B cell (primary cell): ENCODE data around the gene PPP3CA. TPM values are rescaled to one million over a fixed set of nuclear protein-coding genes. Genes with fewer than 3 reads are reported as not detected.
"Not testable (repeated sequence)": the region's sequence is repeated elsewhere in the genome, so short reads cannot be mapped to it uniquely, and the experiment has no call there.

Experiments used
- ATAC-seq: fragments of 200-7000 bp; cut with Tn5 transposase; one replicate; pipeline ENCODE4 v1.10.0; 2021; ENCODE audit warnings: low read depth, mild to moderate bottlenecking, moderate number of reproducible peaks, moderate library complexity
- CTCF ChIA-PET: fragments of 350-600 bp; sonication (Branson Sonifier 250); formaldehyde crosslinking; loops from one replicate; lab custom pipeline; 2021; ENCODE audit warnings: antibody characterized with exemption, inconsistent platforms; lab: Charles Lee
- POLR2A ChIA-PET: fragments of 350-600 bp; sonication (Branson Sonifier 250); formaldehyde crosslinking; loops from one replicate; lab custom pipeline; 2021; ENCODE audit warnings: antibody characterized with exemption; lab: Charles Lee
- DNase-seq: peaks from one replicate; pipeline ENCODE4 v3.0.0; 2013
- H2AFZ ChIP-seq: 2 replicates; pipeline ENCODE4 v1.6.1; 2012; ENCODE audit warnings: mild to moderate bottlenecking, low read depth, low read length; ENCODE audit not compliant: insufficient read depth, poor library complexity, severe bottlenecking
- H3K27ac ChIP-seq, 2 donors: 1 replicate in 1 of 2; 2 replicates in 1 of 2; pipeline ENCODE4 v1.5.1; 2012 to 2013; ENCODE audit warnings: low read length in 2 of 2, mild to moderate bottlenecking in 2 of 2, moderate library complexity in 1 of 2
- H3K27me3 ChIP-seq, 4 experiments: fragments of 200-600 bp in 1 of 4; sonication (generic) in 1 of 4; replicated peaks in 1 of 4; 1 replicate in 2 of 4; 2 replicates in 2 of 4; pipeline versions ENCODE4 v1.6.1 to v1.7.0; 2013 to 2016; ENCODE audit warnings: low read length in 3 of 4, mild to moderate bottlenecking in 2 of 4, mixed read lengths in 1 of 4, moderate library complexity in 1 of 4; ENCODE audit not compliant: insufficient read depth in 4 of 4, control insufficient read depth in 3 of 4; ENCODE audit errors: control extremely low read depth in 1 of 4
- H3K36me3 ChIP-seq, 2 experiments: replicated peaks in 1 of 2; 1 replicate in 1 of 2; 2 replicates in 1 of 2; pipeline versions ENCODE4 v1.6.1 to v1.7.1; 2013; ENCODE audit warnings: low read length in 1 of 2; ENCODE audit not compliant: insufficient read depth in 2 of 2, control insufficient read depth in 1 of 2; ENCODE audit errors: control extremely low read depth in 1 of 2, extremely low read depth in 1 of 2
- H3K4me1 ChIP-seq, 2 donors: fragments of 200-600 bp in 1 of 2; sonication (generic) in 1 of 2; 1 replicate in 1 of 2; 2 replicates in 1 of 2; pipeline versions ENCODE4 v1.5.1 to v1.6.1; 2013 to 2017; ENCODE audit warnings: low read length in 2 of 2; ENCODE audit not compliant: control insufficient read depth in 2 of 2, insufficient read depth in 2 of 2
- H3K4me2 ChIP-seq: replicated peaks from 2 replicates; pipeline ENCODE3; 2012; ENCODE audit warnings: mild to moderate bottlenecking, low read depth, low read length; ENCODE audit not compliant: poor library complexity, severe bottlenecking
- H3K4me3 ChIP-seq, 5 experiments: fragments of 200-600 bp in 1 of 5; sonication (generic) in 1 of 5; 1 replicate in 3 of 5; 2 replicates in 2 of 5; pipeline versions ENCODE4 v1.5.1 to v1.7.0; 2011 to 2016; ENCODE audit warnings: low read length in 4 of 5, mild to moderate bottlenecking in 4 of 5, low read depth in 2 of 5, control low read depth in 1 of 5, moderate library complexity in 1 of 5; ENCODE audit not compliant: insufficient read depth in 1 of 5; ENCODE audit errors: control extremely low read depth in 1 of 5, extremely low read depth in 1 of 5
- H3K79me2 ChIP-seq: fragments of 200-600 bp; sonication (generic); one replicate; pipeline ENCODE4 v1.6.0; 2016; ENCODE audit warnings: low read length; ENCODE audit not compliant: control insufficient read depth, insufficient read depth
- H3K9ac ChIP-seq: fragments of 200-600 bp; sonication (generic); 2 replicates; pipeline ENCODE4 v1.6.1; 2017; ENCODE audit warnings: mild to moderate bottlenecking, low read length, moderate library complexity
- H3K9me3 ChIP-seq, 3 donors: one replicate each; pipeline versions ENCODE4 v1.6.1 to v1.7.1; 2013; ENCODE audit warnings: low read length in 2 of 3; ENCODE audit not compliant: control insufficient read depth in 2 of 3, insufficient read depth in 1 of 3; ENCODE audit errors: control extremely low read depth in 1 of 3
- H4K20me1 ChIP-seq: 2 replicates; pipeline ENCODE4 v1.6.0; 2012; ENCODE audit warnings: mild to moderate bottlenecking, low read length; ENCODE audit not compliant: insufficient read depth, control insufficient read depth, poor library complexity, severe bottlenecking
- H3K27ac Mint-ChIP-seq: one replicate; pipeline ENCODE4 v1.8.0; 2021; ENCODE audit warnings: mixed read lengths
- H3K27me3 Mint-ChIP-seq: one replicate; pipeline ENCODE4 v1.8.0; 2021; ENCODE audit warnings: mixed read lengths
- H3K4me1 Mint-ChIP-seq: one replicate; pipeline ENCODE4 v1.8.0; 2021; ENCODE audit warnings: mixed read lengths
- H3K4me3 Mint-ChIP-seq: one replicate; pipeline ENCODE4 v1.8.0; 2021; ENCODE audit warnings: mixed read lengths
- H3K9me3 Mint-ChIP-seq: one replicate; pipeline ENCODE4 v1.8.0; 2022; ENCODE audit warnings: mixed read lengths; ENCODE audit not compliant: insufficient read depth
- EZH2 ChIP-seq: IDR thresholded peaks from 2 replicates; pipeline ENCODE4 v1.6.1; 2012; ENCODE audit warnings: borderline replicate concordance, low read depth, mild to moderate bottlenecking, moderate library complexity, low read length; ENCODE audit not compliant: insufficient read depth, poor library complexity, severe bottlenecking
- WGBS: methylation state at CpG from one replicate; pipeline ENCODE4 v1.1.5; 2013; ENCODE audit warnings: missing lambda C conversion rate; ENCODE audit not compliant: insufficient coverage; 5-methylcytosine and 5-hydroxymethylcytosine counted together
- intact Hi-C: fragments of 100-400 bp; cut with micrococcal nuclease; formaldehyde crosslinking; loops from one replicate; pipeline ENCODE4 v1.10.0; 2022
- polyA plus RNA-seq: library from polyadenylated mRNA; depleted of rRNA; stranded (reverse); fragments of >200 nt; gene quantifications from 2 replicates; pipeline ENCODE4 v1.2.3, GENCODE V29; 2012
- total RNA-seq, 2 donors: library from RNA; stranded (reverse); fragments of 120-200 nt in 1 of 2; gene quantifications; 1 replicate in 1 of 2; 2 replicates in 1 of 2; pipeline versions ENCODE4 v1.2.3 to v1.2.4, GENCODE V29; 2013 to 2022
- TF ChIP-seq, protein P1 (sequence below): fragments of 200-600 bp; IDR thresholded peaks from one replicate; pipeline ENCODE4 v1.8.0; 2022; ENCODE audit warnings: antibody characterized with exemption, mild to moderate bottlenecking

Gene PPP3CA
- total and polyA plus RNA-seq, 2 donors (not counting 1 experiment from before 2014, with no cell fraction given), result 14.3 to 85.1 TPM

GRCh38 chr4:101183221-101183620 lies 164.1 kb downstream of the PPP3CA start:
- no peaks in the 10 kb centered on the region for H3K9me3 Mint-ChIP-seq
- Histone ChIP-seq H3K27ac (no peak overlapping the region), H3K9me3 (no peaks in the 10 kb centered on the region), H3K9ac (no peak overlapping the region), H3K4me2 (no peak overlapping the region), H3K79me2 (peaks cover 82% of the 10 kb centered on the region), H3K36me3 (peaks cover 0 to 7% of the 10 kb centered on the region in 2 experiments), H2AFZ (no peak overlapping the region), H3K4me1 (peaks cover 20 to 33% of the 10 kb centered on the region in 2 donors), H3K4me3 (no peak overlapping the region), H4K20me1 (peaks cover 21% of the 10 kb centered on the region), H3K27me3 (no peaks in the 10 kb centered on the region)
- ATAC-seq (no peak), DNase-seq (no peak)
- peak overlapping the region; percentile 27 for H3K27ac Mint-ChIP-seq
- no peak overlapping the region for H3K4me3 Mint-ChIP-seq
- CTCF ChIA-PET, result interaction anchor here (0.7 to 1.3 kb wide), 4 partner anchors 14 to 547 kb away, joined by 3 to 6 read pairs (median 4); no protein-coding TSS in a partner anchor
- POLR2A ChIA-PET, result no interaction called here
- no peak for TF ChIP-seq EZH2
- TF ChIP-seq, protein P1, sequence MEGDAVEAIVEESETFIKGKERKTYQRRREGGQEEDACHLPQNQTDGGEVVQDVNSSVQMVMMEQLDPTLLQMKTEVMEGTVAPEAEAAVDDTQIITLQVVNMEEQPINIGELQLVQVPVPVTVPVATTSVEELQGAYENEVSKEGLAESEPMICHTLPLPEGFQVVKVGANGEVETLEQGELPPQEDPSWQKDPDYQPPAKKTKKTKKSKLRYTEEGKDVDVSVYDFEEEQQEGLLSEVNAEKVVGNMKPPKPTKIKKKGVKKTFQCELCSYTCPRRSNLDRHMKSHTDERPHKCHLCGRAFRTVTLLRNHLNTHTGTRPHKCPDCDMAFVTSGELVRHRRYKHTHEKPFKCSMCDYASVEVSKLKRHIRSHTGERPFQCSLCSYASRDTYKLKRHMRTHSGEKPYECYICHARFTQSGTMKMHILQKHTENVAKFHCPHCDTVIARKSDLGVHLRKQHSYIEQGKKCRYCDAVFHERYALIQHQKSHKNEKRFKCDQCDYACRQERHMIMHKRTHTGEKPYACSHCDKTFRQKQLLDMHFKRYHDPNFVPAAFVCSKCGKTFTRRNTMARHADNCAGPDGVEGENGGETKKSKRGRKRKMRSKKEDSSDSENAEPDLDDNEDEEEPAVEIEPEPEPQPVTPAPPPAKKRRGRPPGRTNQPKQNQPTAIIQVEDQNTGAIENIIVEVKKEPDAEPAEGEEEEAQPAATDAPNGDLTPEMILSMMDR, result no peak
- no peaks in the 10 kb centered on the region for H3K27me3 Mint-ChIP-seq
- WGBS, result no CpG with 5 or more reads among the region's 2 CpGs
- intact Hi-C loops, result no loop called here
- H3K4me1 Mint-ChIP-seq, result peaks cover 52% of the 10 kb centered on the region

- intact Hi-C loops, H3K27ac ChIP-seq, H3K9ac ChIP-seq, H3K4me2 ChIP-seq, H3K27me3 Mint-ChIP-seq, H3K9me3 ChIP-seq, ATAC-seq, H3K4me3 Mint-ChIP-seq, DNase-seq, H3K27ac Mint-ChIP-seq, H2AFZ ChIP-seq, POLR2A ChIA-PET, H3K9me3 Mint-ChIP-seq, H3K36me3 ChIP-seq, H3K4me3 ChIP-seq, H3K27me3 ChIP-seq: not testable (repeated sequence)
- WGBS, result 96% methylated on average over 3 of the region's 4 CpGs
- peaks cover 24% of the 10 kb centered on the region for H4K20me1 ChIP-seq
- peaks cover 20 to 33% of the 10 kb centered on the region in 2 donors for H3K4me1 ChIP-seq
- peaks cover 80% of the 10 kb centered on the region for H3K79me2 ChIP-seq
- CTCF ChIA-PET, result interaction anchor here (0.7 to 1.3 kb wide), 3 partner anchors 13 to 548 kb away, joined by 3 to 6 read pairs (median 3); no protein-coding TSS in a partner anchor
- peaks cover 52% of the 10 kb centered on the region for H3K4me1 Mint-ChIP-seq
These were observed 164.6 kb downstream of the PPP3CA start for GRCh38 chr4:101182688-101183087.
